ENCODE data around the gene MCMBP.
"Not testable (repeated sequence)": the region's sequence is repeated elsewhere in the genome, so short reads cannot be mapped to it uniquely, and the experiment has no call there.

The MCMBP gene

GRCh38 chr10:119872860-119873681, 428 bp upstream of the MCMBP start:
- peak; percentile 73 for DNase-seq (ENCODE audit: low read depth)

DNA sequence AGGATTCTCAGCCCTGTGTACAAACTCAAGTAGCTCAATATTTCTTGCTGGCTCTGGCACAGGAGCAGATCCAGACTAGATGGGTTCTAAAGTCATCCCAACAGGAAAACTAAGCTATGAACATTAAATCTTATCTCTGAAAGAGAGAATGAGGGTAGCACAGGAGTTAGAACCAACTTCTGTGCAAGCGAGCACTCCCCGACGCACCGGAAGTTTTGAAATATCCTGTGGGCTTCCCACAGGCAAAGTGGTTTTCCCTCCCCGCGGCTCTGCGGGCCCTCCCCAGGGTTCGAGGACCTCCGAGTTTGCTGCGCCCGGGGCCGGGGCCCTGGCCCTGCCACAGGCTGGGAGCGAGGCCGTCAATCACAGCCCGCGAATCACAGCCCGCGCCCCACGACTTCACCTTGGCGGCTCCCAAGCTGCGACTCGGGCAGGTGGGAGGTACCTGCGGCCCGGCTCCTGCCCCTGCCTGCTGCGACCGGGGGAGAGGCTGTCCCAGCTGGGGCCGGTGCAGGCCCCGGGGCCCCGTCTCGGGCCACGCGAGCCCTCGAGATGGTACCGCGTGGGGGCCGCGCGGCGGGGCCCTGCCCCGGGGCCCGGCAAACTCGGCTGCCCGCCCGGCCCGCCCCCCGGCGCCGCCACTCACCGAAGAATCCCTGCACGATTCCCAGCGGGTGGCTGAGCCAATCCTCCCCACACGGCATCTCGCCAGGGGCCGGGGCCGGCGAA, 598 bp downstream of the MCMBP start:
- DNase-seq (ENCODE audit: low read depth): no peak

- DNase-seq (ENCODE audit: low read depth): not testable (repeated sequence)
These were observed 3.2 kb downstream of the MCMBP start for GRCh38 chr10:119869398-119869797.

DNA sequence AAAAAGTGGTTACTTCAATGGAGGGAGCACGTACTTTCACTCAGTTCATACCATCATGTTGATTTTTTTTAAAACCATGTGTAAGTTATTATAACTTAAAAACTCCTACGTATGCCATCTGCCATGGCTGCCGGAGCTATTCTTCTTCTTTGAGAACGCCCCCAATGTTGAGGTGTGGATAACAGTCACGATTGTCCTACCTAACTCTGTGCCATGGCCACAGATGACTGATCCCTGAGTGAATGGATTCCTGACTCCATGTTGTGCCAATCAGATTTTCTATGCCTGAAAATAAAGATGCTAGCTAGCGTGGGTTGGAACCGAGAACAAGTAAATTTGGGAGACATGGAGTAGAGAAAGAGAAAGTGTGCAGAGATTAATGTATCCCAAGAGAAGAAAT, 5.3 kb downstream of the MCMBP start:
- DNase-seq (ENCODE audit: low read depth): no peak

DNA sequence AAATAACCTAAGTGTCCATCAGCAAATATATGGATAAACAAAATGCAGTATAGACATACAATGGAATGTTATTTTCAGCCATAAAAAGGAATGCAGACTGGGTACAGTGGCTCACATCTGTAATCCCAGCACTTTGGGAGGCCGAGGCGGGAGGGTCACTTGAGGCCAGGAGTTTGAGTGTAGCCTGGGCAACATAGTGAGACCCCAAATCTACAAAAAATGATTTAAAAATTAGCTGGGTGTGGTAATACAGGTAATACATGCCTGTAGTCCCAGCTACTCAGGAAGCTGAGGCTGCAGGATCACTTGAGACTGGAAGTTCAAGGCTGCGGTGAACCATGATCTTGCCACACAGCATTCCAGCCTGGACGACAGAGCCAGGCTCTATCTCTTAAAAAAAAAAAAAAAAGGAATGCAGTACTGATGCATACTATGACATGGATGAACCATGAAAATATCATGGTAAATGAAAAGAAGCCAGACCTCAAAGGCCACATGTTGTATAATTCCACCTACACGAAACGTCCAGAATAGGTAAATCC, 6.9 kb downstream of the MCMBP start:
- DNase-seq (ENCODE audit: low read depth): no peak

DNA sequence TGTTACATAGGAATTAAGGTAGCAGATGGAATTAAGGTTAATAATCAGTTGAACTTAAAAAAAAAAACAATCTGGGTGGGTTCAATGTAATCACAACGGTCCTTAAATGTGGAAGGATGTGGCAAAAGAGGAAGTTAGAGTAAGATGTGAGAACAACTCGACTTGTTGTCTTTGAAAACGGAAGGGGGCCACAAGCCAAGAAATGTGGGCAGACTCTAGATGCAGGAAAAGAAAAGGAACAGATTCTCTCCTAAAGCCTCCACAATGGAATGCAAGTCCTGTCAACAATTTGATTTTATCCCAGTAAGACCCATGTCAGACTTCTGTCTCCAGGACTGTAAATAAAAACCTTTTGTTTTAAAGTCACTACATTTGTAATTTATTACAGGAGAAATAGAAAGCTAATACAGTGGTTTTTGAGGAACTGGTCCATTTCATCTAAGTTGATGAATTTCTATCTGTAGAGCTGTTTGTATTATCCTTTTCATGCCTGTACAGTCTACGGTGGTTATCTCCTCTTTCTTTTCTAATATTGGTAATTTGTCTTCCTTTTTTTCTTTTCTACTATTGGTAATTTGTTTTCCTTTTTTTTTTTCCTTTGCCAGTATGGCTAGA, 8.6 kb downstream of the MCMBP start:
- DNase-seq (ENCODE audit: low read depth): no peak

DNA sequence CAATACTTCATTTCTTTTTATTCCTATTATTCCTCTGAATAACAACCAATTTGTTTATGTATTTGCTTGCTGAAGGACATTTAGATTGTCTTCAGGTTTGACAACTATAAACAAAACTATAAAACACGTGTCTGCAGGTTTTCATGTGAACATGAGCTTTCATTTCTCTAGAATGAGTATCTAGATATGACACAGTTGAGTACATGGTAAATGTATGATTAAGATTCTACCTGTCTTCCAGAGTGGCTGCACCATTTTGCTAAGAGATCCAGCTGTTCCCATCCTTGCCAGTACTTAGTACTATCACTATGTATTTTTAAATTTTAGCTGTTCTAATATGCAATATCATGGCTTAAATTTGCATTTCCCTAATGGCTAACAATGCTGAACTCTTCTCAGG, 10.1 kb downstream of the MCMBP start:
- DNase-seq (ENCODE audit: low read depth): no peak

- no peak for DNase-seq (ENCODE audit: low read depth)
These were observed 11.6 kb downstream of the MCMBP start for GRCh38 chr10:119860866-119861607.

GRCh38 chr10:119859420-119860258, 13.0 kb downstream of the MCMBP start:
- no peak for DNase-seq (ENCODE audit: low read depth)

GRCh38 chr10:119858063-119858462, 14.6 kb downstream of the MCMBP start:
- no peak for DNase-seq (ENCODE audit: low read depth)

GRCh38 chr10:119853574-119853973, 19.1 kb downstream of the MCMBP start:
- no peak for DNase-seq (ENCODE audit: low read depth)

GRCh38 chr10:119852822-119853221, 19.8 kb downstream of the MCMBP start:
- DNase-seq (ENCODE audit: low read depth): no peak

- no peak for DNase-seq (ENCODE audit: low read depth)
These were observed 20.4 kb downstream of the MCMBP start for GRCh38 chr10:119852277-119852676.

DNA sequence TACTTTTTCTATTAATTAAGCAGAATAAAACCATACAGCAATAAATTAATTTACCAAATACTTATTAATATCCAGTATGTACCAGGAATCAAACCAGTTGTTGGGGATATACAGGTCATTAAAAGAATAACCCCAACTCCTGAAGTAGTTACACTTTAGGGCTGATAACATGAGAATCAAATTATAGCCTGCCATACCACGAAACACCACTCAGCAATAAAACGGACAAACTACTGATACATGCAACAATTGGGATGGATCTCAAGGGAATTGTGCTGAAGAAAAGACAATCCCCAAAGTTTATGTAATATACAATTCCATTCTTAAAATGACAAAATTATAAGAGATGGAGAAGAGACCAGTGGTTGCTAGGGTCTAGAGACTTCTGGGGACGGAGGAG, 22.7 kb downstream of the MCMBP start:
- no peak for DNase-seq (ENCODE audit: low read depth)

DNA sequence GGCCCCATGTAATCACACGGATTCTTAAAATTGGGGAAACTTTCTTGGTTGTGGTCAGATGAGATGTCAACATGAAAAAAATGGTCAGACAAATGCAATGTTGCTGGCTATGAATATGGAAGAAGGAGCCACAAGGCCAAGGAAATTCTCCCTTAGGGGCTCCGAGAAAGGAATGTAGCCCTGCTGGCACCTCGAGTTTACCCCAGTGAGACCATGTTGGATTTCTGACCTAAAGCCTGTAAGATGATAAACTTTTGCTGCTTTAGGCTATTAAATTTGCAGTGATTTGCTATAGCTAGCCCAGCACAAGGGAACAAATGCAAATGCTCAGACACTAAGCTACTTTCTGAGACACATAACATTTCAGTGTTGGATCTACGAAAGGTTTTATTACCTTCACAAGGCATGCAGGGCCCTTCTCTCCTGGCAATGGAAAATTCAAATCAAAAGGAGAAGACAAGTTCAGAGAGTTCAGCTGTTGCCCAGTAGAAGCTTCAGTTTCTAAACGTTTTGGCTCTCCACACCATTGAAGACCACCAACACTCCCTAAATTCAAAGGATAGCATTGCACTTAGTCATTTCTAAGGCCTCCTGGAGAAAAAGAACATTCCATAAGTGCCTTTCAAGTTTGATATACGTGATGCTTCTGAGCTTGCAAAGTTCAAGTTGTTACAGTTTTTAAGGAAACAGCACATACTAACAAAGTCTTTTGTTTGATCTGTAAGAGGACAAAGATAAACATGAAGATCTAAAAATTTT, 23.4 kb downstream of the MCMBP start:
- no peak for DNase-seq (ENCODE audit: low read depth)

GRCh38 chr10:119845656-119846055, 27.0 kb downstream of the MCMBP start:
- DNase-seq (ENCODE audit: low read depth): no peak

DNA sequence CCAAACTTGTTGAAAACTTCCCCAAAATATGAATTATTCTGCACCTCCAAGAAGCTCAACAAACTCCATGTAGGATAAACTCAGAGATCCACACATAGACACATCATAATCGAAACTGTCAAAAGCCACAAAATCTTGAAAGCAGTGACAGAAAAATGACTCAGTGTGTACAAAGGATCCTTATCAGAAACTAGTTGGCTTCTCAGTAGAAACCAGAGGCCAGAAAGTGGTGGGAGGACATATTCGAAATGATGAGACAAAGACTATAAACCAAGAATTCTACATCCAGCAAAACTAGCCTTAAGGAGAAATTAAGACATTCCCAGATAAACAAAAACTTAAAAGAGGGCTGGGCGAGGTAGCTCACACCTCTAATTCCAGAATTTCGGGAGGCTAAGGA, 38.5 kb downstream of the MCMBP start:
- DNase-seq (ENCODE audit: low read depth): no peak

- DNase-seq (ENCODE audit: low read depth): no peak
These were observed 39.7 kb downstream of the MCMBP start for GRCh38 chr10:119832951-119833350.

- no peak for DNase-seq (ENCODE audit: low read depth)
These were observed 41.0 kb downstream of the MCMBP start for GRCh38 chr10:119831656-119832055.

DNA sequence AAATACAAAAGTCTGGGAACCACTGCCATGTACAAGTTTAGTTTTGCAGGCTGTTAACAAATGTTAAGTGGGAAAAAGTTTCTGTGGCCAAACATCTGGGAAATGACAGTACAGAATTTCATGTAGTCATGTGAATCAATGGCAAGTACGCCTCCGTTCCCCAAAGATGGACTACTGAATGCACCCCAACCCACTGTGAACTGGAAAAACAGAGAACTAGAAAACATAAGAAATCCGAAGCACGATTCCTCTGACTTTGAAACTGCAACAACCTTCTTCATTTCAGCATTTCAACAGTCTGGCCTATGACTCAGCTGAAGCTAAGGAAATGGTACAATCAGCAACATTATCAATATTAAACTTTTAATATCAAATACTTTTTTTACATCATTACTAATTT, 41.8 kb downstream of the MCMBP start:
- no peak for DNase-seq (ENCODE audit: low read depth)

All from stromal cell of bone marrow (primary cell).